ENCODE measurements around the gene INF2. TPM values are rescaled to one million over a fixed set of nuclear protein-coding genes. Genes with fewer than 3 reads are reported as not detected.
A peak's percentile ranks its signal among the peaks of the same experiment; 100 is the strongest.
"Not testable (repeated sequence)": the region's sequence is repeated elsewhere in the genome, so short reads cannot be mapped to it uniquely, and the experiment has no call there.

The INF2 gene
- total RNA-seq, 1 donor from 2014 or later = 41.2 TPM

DNA sequence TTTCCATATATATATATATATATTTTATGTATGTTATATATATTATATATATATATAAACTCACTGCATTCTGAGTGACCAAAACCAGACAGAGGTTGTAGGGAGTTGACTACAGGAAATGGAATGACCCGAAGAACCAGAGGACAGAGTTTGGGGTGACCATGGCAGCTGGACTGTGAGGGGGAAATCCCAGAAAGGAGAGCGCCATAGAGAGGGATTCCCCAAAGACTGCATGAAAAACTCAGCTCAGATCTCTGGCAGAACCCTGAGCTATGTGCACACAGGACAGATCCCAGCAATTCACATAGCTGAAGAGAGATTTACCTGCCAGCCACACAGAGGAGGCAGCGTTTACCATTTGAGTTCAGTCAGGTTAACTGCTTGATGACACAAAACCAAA is 19.7 kb upstream of the INF2 start:
- intact Hi-C loops (cut with DNase I) = no loop called here
- no peak for DNase-seq (ENCODE audit: low spot score)

DNA sequence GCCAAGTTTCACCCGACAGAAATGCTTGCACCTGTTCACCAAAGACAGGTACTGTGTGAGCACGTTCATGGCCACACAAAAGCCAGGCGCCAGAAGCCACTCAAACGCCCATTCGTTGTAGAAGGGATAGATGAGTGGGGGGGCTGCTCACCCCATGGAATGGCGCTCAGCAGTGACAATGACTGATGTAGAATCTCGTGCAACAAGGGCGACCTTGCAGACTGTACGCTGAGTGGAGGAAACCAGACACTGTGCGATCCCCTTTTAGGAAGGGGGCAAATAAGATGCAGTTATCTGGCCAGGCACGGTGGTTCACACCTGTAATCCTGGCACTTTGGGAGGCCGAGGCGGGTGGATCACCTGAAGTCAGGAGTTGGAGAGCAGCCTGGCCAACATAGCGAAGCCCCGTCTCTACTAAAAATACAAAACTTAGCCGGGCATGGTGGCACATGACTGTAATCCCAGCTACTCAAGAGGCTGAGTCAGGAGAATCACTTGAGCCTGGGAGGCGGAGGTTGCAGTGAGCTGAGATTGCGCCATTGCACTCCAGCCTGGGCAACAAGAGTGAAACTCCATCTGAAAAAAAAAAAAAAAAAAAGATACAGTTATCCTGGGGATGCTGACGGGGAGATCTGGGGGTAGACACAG is 18.0 kb upstream of the INF2 start:
- intact Hi-C loops (cut with DNase I); DNase-seq (ENCODE audit: low spot score): not testable (repeated sequence)

DNA sequence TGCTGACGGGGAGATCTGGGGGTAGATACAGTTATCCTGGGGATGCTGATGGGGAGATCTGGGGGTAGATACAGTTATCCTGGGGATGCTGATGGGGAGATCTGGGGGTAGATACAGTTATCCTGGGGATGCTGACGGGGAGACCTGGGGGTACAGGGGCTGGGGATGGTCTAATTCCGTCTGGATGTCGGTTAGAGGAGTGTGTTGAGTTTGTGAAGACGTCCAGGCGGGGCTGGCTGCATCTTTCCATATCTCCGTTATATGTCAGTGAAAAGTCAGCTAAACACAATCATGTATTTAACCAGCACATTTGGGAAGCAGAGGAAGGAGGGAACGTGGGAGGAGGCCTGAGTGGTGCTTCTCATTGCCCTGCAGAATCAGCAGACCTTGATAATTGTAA is 17.3 kb upstream of the INF2 start:
- DNase-seq (ENCODE audit: low spot score); intact Hi-C loops (cut with DNase I): not testable (repeated sequence)

DNA sequence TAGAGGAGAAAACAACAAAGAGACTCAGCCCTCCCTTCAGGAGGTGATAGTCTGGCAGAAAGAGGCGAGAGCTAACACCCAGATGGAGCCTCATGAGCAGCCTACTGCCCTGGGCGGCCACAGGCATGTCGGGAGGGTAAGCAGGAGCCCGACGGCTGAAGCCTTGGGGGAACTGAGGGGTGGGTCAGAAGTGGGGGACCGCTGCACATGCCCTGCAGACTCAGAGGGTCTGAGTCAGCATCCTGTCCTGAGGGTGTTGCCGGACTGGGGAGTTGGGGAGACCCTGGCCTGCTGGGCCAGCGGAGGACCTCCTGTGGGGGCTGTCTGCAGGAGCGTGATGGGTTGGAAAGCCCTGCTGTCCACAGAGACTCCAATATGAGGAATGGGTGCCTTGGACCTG is 15.9 kb upstream of the INF2 start:
- DNase-seq (ENCODE audit: low spot score) = no peak
- intact Hi-C loops (cut with DNase I) = no loop called here

DNA sequence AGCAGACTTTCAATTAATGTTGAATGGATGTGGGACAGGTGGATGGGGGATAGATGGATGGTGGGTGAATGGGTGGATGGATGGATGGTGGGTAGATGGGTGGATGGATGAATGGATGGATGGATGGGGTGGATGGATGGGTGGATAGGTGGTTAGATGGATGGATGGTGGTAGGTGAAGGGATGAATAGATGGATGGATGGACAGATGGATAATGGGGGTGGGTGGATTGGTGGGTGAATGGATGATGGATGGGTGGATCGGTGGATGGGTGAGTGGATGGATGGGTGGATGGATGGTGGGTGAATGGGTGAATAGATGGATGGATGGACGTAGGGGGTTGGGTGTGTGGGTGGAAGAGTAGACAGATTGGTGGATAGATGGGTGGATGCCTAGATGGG is 14.0 kb upstream of the INF2 start:
- DNase-seq (ENCODE audit: low spot score) = no peak
- intact Hi-C loops (cut with DNase I) = no loop called here

DNA sequence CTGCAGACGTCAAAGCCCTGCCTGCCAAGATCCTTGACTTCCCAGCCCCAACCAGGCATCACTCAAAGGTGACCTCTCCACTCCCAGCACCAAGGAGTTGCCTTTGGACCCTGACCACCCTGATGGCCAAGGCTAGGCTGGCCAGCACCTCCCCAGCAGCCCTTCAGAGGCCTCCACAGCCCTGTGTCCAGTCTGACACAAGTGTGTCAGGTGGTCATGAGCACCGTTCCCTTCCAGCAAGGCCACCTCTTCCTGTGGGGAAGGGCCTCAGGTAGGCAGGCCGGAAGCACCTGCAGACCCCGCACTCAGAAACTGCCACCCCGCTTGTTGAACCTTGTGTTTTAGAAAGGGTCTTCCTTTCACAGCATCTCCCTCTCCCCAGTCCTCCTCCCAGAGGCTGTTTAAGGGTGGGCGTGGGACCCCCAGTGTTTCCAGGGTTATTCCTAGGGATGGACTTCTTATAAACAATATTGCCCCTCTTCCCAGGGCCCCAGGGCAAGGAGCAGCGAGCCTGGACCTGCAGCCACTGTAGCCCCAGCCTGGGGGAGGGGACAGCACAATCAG is 13.2 kb upstream of the INF2 start:
- intact Hi-C loops (cut with DNase I) = no loop called here
- DNase-seq (ENCODE audit: low spot score) = no peak

DNA sequence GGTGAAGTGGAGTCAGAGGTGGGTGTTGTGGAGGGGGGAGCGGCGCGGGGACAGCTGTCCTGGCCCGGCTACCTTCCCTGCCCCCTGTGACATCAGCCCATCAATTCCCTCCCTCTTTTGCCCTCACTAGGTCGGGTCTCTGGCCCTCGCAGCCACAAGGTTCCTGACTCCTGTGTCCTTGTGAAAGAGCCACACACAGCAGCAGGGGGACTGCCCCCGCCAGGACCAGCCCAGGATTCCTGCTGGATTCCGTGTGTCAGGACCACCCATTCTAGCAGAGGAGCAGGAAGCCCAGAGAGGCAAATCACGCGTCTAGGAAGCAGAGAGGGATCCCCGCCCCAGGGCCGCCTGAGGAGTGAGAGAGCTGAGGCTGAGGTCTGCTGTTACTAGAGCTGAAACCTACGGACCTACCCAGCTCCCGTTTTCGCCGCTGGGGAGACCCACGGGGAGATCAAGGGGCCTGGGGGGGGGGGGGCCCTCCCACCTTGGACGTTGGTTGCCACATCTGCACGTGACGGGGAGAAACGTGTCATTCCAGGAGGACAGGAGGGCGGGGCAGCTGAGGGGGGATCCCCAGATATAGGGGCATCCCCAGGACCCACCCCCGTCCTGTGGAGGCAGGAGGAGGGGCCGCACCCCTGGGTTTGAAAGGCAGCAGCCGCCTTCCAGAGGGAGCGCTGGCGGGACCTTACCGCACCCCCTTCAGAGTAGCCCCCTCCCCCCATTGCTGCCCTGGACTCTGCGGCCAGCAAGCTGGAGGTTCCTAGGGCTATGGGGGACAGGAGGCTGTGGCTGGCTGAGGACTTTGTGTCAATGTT is 12.5 kb upstream of the INF2 start:
- DNase-seq (ENCODE audit: low spot score) = no peak
- intact Hi-C loops (cut with DNase I) = no loop called here

DNA sequence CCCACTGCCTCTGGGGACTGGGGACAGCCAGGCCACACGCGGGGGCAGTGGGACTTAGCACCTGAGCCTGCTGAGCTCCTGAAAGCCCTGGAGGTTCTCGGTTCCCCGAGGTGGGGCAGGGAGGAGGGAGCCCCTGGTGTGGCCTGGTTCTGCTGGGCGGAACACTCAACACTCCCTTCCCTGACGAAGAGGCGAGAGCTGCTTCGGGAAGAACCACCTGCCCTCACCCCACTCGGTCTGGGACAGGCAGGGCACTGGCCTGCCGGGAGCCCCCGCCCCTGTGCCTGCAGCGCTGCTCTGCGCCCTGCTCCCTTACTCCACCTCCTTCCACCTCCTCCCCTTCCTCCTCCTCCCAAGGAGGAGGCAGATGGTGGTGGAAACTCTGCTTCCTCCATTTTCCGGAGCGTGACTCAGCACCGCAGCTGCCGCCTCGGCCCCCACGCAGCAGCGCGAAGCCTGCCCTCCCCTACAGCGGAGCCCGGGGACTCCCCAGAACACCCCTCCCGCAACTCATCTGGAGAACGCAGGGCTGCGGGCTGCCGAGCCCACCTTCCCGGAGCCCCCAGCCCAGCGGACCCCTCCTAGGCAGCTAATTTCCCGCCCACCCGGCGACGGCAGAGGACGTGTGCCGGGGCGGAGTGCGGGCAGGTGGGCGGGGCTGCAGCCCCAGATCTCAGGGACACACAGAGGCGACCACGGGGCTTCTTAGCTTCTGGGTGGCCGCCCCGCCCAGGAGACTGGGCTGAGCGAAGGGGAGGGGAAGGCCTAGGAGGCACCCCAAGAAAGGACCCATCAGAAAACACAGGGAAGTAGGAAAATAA is 11.7 kb upstream of the INF2 start:
- intact Hi-C loops (cut with DNase I) = no loop called here
- peak; percentile 92 for DNase-seq (ENCODE audit: low spot score)

DNA sequence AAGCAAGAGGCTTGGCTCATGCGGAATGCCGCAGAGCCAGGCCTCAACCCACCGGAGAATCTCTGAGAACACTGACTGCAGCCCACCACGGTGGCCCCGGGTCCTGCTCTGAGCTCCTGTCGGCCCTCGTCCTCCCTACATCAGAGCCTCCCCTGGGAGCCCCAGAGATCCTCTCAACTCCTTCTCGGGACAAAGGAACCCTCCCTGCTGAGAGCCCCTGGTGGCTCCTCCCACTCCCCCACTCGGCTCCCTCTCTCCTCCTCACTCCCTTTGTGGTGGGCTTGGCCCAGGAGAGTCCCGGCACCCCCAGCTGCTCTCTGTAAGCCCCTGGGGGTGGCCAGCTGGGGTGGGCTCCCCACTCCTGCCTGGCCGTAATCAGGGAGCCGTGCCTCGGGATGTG is 11.1 kb upstream of the INF2 start:
- no peak for DNase-seq (ENCODE audit: low spot score)
- intact Hi-C loops (cut with DNase I) = no loop called here

DNA sequence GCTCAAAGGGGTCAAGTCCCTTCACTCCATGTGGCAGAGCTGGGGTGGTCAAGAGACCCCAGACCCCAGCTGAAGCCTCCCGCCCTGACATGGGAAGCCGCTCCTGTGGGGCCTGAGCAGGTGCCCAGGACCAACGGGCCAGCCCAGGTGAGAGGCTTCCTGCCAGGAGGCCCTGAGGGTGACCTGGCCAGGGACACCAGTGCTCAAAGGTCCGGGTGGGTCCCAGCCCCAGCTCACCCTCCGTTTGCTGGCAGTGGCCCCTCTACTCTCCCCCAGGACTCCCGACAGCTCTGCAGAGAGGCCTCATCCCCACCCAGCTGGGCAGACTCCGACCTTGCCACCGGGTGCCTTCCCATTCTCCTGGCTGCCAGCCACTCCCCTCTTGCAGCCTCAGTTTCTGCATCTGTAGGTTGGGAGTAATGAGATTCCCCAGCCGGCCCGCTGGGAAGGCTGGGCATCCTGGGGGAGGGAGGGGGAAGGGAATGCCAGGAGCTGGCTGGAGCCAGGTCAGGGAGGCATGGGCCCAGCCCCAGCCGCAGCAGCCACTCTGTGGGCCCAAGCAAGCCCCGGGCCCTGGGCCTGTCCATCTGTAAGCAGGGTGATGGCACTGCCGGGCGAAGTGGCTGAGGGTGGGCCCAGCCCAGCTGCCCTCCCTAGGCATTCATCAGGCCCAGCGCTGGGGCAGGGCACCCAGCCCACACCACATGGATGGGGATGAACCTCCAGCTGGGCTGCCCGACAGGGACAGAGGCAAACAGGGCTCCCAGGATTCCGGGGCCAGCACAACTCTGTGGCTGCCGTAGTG is 10.3 kb upstream of the INF2 start:
- intact Hi-C loops (cut with DNase I) = no loop called here
- DNase-seq (ENCODE audit: low spot score) = no peak

DNA sequence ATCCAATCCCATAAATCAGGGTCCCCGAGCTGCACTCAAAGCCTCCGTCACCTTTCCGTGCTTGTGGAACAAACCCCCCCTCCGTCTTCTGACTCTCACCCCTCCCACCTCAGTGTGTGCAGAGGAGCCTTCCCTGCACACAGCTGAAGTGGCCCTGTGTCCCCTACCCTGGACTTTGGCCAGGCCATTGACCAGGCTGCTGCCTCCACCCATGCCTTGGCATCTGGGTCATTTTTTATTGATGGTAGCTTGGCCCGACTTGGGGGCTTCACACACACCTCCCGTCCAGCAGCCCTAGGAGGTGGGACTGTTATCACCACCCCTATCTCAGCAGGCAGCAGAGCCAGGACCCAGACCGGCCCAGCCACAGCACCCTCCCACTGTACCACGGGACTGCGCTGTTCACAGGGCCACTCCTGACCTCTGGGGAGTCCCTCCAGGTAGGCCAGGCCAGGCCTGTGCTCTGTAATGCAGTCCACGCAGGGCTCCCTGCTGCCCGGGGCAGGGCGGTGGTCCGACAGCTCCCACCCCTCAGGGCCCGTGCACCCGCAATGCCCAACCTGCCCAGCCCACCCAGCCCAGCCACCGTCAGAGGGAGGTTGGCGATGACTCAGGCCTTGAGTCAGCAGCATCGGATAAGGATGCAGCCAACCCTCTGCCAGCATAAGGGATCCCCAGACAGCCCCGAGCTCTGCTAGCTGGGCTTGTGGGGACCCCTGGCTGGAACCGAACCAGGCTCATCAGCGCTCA is 9.2 kb upstream of the INF2 start:
- intact Hi-C loops (cut with DNase I) = no loop called here
- DNase-seq (ENCODE audit: low spot score) = no peak

DNA sequence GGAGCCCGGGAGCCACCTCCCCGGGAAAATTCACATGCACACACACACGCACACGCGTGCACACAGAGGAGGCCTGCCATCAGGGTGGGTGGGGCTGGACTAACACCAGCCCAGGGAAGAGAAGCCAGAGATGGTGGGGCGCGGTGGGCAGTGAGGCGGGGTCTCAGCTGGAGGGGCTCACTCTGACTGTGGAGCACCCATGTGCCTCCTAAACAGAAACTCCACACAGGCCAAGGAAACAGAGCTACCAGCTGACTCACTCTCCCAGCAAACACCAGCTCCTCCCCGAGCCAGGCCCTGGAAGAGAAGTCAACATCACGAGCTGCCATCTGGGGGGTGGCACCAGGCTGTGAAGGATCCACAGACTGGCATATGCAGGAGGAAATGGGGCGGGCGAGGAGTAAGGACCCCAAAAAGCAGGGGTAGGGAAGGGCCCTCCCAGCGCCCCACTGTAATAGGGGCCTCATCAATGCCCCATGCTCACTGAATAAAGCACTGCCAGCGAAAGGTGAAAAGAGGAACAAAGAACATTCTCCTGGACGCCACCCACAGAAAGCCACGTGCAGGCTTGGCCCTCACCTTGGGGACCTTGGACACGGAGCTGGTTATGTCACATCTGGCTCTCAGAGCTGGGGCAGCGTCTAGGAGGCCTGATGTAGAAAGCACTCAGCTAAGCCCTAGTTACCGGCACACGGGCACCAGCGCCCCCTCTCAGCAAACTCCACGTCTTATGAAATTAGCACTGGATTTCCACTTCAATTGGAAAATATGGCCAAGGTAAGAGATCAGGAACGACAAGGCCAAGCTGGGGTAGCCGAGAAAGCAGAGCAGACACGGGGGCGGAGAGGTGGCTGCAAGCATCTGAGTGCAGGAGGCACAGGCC is 8.4 kb upstream of the INF2 start:
- DNase-seq (ENCODE audit: low spot score) = no peak

DNA sequence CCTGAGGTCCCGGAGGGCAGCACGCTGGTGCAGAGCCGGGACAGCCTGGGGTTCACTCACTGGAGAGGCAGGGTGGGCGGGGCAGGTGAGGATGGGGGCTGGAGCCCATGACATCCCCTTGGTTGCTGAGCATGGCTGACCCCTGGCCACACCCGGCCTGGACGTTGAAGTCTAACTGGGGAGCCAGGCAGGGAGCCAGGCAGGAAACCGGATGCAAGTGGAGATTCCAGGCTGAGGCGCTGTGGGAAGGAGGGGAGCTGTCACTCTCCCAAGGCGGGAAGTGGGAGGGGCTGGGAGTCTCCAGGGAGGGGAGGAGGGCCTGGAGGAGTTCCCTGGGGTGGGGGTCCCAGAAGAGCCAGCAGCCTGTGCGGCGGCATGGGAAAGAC is 7.7 kb upstream of the INF2 start:
- intact Hi-C loops (cut with DNase I) = no loop called here
- DNase-seq (ENCODE audit: low spot score) = peak; percentile 94

More for the DNA sequence above, 8.4 kb upstream of the INF2 start:
- intact Hi-C loops (cut with DNase I) = no loop called here

DNA sequence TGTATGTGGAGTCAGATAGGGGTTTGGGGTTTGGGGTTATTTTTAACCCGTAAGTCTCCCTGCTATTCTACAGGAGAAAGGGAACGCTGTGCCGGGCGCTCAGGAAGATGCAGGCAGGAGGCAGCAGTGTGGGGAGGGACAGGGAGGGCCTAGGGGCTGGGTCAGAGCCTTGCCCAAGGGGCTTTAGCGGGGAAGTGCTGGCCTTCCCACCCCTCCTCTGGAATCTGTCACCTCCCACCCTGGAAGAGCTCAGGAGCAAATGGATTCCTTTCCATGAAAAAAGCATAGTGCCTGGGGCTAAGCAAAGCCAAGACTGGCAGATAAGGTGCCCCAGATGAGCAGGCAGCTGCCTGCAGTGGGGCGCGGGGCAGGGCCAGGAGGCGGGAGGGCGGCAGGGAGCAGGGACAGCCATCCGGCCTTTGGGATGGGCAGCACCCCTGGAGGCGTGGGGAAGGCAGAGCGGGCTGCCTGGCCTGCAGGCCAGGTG is 7.3 kb upstream of the INF2 start:
- no peak for DNase-seq (ENCODE audit: low spot score)
- intact Hi-C loops (cut with DNase I) = no loop called here

DNA sequence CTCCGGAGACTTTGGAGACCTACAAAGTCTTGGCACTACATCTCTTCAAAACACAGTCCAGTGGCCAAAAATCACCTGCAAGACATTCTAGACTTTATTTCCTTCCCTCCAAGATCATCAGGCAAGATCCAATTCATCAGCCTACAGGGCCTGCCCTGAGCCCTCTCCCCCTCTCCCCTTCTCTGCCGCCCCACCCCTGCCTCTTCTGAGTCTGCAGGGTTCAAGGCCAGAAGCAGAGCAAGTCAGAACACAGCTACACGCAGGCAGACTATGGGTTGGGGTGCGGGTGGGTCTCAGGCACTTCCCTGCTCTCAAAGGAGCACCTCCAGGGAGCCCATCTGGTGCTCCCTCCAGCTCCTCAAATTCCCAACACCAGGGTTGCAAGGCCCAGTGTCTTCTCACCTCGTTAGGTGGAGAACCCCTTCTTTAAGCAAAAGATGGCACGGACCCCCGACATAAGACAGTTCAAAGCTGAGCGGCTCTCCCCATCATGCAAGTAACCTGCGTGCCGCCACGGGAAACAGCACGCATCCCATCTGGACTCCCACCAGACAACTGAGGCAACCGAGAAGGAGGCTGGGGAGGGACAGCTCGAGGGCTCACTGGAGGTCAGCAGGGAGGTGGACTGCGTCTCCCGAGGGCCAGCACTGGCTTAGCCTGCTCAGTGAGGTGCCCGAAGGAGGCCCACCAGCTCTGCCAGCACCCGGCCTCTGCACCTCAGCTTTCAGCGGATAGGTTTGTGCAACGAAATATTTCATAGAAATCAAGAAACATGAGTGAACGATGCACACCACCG is 5.6 kb upstream of the INF2 start:
- DNase-seq (ENCODE audit: low spot score) = no peak
- intact Hi-C loops (cut with DNase I) = no loop called here

DNA sequence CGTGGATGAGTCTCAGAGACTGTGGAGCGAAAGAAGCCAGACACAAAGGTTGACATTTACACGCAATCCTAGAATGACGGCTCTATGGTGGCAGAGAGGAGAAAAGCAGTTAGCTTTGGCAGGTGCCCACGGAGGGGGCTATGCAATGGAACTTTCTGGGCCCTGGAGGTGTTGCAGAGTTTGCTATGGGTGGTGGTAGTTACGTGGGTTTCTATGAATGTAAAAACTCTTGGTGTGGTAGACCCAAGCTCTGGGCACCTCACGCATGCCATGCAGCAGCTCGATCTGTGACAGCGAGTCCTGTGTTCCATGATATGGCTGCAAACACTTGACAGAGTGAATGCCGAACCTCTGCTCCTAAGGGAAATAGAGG is 5.0 kb upstream of the INF2 start:
- no peak for DNase-seq (ENCODE audit: low spot score)
- intact Hi-C loops (cut with DNase I) = no loop called here

Measured in cardiac septum (tissue), 1 donor.